GM19193 (cell line): Measurements from ENCODE around the gene EFCAB8.

Experiments
- POLR2A ChIP-seq: IDR thresholded peaks from 4 replicates; pipeline ENCODE4 v1.6.1; 2011; ENCODE audit not compliant: insufficient read depth, insufficient read length; ENCODE audit errors: extremely low read depth

EFCAB8 gene

DNA sequence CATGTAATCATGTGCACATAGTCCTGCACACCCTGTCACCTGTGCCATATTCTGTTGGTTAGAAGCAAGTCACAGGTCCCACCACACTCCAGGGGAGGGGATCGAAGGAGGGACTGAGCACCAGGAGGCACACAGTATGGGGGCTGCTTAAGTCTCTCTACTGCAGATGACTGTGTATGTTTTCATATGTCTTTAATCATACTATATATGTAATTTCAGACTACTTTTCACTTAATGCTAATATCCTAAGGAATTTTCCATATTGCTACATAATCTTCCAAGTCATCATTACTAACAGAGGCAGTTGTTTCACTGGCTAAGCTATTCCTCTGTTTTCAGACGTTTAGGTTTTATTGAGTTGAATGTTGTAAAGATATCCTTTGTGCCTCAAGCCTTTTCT, 10.8 kb downstream of the EFCAB8 start:
- TF ChIP-seq POLR2A = no peak

DNA sequence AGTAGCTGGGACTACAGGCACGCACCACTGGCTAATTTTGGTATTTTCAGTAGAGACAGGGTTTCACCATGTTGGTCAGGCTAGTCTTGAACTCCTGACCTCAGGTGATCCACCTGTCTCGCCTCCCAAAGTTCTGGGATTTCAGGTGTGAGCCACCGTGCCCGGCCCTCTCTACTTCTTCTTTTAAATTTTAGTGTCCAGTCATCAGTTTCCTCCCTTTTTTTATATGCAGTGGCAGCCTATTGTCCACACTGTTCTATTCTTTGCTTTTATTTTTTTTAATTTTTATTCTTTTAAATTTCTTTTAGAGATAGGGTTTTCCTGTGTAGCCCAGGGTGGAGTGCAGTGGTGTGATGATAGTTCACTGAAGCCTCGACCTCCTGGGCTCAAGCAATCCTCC, 12.3 kb downstream of the EFCAB8 start:
- no peak for TF ChIP-seq POLR2A

DNA sequence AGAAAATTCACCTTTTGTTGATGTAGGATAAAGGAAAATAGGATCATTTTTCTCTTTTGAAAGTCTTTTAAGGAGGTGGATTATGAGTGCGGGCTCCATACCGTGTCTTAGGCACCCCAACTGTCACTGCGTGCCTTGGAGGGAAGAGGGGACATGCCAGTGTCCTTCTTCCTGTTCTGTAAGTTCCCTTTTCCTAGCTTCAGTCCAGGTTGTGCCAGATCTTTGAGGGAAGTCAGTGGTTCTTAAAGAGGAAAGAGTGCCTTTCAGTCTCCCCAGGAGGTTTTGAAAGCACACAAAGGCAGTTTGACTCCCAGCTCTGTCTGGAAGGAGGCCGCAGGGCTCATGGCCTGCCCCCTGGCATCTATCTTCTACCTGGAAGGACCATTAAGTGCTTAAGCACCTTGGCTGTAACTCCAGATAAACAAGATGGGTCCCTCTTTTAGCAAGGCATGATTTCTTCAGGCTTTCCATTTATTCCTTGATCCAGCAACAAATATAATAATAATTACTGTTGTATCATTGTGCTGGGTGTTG, 13.0 kb downstream of the EFCAB8 start:
- TF ChIP-seq POLR2A = no peak

- no peak for TF ChIP-seq POLR2A
Observed at GRCh38 chr20:32872266-32872665, 13.5 kb downstream of the EFCAB8 start.

DNA sequence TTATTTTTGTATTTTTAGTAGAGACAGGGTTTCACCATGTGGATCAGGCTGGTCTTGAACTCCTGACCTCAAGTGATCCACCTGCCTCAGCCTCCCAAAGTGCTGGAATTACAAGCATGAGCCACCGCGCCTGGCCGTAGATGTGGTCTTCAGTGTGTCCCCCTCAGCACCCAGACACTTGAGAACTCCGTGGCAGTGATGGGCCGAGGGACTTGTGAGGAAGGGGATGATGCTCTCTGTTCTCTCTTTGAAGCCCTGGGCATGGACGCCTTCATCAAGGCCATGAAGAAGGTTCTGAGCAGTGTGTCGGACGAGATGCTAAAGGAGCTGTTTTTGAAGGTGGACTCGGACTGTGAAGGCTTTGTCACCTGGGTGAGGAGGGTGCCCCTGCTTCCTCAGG, 16.9 kb downstream of the EFCAB8 start:
- TF ChIP-seq POLR2A = no peak

- no peak for TF ChIP-seq POLR2A
Observed at GRCh38 chr20:32877507-32877906, 18.8 kb downstream of the EFCAB8 start.

- TF ChIP-seq POLR2A = no peak
Observed at GRCh38 chr20:32878820-32879219, 20.1 kb downstream of the EFCAB8 start.

GRCh38 chr20:32879538-32879937, 20.8 kb downstream of the EFCAB8 start:
- TF ChIP-seq POLR2A = no peak

DNA sequence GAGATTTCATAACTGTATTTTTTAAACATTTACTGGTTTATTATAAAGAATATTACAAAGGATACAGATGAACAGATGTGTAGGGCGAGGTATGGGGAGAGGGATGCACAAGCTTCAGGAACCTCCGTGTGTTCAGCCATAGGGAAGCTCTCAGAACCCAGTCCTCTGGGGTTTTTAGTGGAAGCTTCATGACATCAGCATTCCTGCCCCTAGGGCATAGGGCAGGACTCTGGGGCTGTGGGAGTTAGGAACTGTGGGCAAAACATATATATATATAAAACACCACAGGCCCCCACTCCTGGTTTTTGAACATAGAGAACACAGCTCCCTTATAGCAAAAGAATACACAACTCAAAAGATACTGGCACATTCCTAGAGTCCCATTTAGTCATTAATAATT, 21.9 kb downstream of the EFCAB8 start:
- TF ChIP-seq POLR2A = no peak

DNA sequence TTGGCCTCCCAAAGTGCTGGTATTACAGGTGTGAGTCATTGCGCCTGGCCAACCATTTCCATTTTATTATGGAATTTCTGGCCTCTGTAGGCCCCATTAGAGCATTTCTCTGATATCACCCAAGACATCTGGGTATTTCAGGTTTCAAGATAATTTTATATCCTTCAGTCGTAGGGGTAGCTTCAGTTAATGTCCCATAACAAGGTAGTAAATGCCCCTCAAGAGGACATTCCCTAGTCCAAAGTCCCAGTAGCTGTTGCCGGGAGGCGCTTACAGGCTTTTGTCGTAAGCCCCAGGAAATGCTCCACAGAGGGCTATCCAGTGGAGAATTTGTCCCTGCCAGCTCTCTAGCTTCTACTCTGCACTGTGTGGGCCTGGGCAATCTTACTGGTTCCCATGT, 24.4 kb downstream of the EFCAB8 start:
- no peak for TF ChIP-seq POLR2A

GRCh38 chr20:32885185-32885584, 26.5 kb downstream of the EFCAB8 start:
- TF ChIP-seq POLR2A = no peak

DNA sequence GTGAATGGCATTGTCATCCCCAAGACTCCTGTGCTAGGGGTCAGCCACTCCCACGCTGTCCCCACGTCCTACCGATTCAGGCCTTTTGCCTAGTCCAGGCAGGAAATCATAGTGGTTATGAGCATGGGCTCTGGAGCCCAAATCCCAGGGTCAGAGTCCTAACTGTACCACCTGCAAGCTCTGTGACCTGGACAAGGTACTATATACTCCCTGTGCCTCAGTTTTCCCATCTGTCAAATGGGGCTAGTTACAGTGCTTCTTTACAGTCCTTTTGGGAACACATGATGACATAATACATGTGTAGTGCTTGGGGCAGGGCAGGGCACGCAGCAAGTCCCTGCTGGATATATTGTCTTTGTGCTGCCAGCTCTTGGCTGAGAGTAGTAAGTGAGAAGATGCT, 27.2 kb downstream of the EFCAB8 start:
- no peak for TF ChIP-seq POLR2A

DNA sequence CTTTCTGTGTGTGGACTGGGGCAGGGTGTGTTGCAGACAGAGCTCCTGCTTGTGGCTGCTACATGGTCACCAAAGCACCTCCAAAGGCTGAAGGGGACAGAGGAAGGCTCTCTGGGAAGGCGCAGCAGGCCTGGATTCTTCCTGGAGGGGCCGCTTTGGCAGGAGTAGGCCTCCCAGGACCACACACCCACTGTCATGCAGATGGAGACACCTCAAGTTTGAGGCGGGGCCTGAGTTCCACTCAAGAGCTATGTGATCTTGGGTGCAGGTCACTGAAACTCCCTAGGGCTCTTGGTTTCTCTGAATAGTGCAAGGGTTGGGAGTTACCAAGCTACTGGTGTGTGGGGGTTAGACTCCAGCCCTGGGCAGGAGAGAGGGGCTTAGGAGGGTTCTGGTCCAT, 27.9 kb downstream of the EFCAB8 start:
- TF ChIP-seq POLR2A = no peak

DNA sequence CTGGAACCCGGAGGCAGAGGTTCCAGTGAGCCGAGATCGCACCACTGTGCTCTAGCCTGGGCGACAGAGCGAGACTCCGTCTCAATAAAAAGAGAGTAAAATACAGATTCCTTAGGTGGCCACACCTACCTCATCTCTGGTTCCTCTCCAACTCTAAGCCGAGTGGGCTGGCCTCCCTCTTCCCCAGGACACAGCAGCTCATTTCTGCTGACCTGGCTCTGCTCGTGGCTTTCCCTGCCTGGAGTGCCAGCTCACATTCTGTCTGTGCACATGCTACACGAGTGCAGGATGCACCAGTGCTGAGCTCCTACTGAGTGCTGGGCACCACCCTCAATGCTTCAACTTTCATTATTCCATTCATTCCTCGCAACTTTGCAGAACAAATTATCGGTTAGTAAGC, 28.8 kb downstream of the EFCAB8 start:
- no peak for TF ChIP-seq POLR2A

GRCh38 chr20:32888636-32889035, 29.9 kb downstream of the EFCAB8 start:
- no peak for TF ChIP-seq POLR2A

DNA sequence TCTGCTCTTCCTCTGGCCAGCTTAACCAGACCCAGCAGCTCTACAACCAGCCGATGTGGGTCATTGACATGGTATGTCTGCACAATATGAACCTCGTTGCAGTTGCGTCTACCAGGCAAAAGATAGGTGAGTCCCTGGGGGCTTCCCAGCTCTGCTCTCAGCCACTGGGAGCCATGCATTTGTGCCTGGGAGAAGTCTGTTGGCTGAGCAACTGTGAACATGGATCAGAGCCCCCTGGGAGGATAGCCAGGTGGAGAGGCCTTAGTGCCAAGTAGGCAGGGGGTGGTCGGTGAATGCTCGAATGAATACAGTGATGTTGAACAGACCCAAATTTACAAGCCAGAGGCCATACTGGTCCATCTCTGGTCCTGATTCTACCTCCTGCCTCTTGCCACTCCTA, 30.6 kb downstream of the EFCAB8 start:
- TF ChIP-seq POLR2A = no peak

GRCh38 chr20:32891491-32891890, 32.8 kb downstream of the EFCAB8 start:
- TF ChIP-seq POLR2A = no peak
